Panc1 (cell line): ENCODE measurements around the gene NOL11.

Experiments used
- CTCF ChIP-seq: fragments of 450-650 bp; IDR thresholded peaks from 2 replicates; pipeline ENCODE4 v1.5.1; 2017; ENCODE audit warnings: mild to moderate bottlenecking
- POLR2AphosphoS5 ChIP-seq: IDR thresholded peaks from 2 replicates; pipeline ENCODE4 v1.6.1; 2012; ENCODE audit warnings: mild to moderate bottlenecking, low read depth, low read length, moderate library complexity

DNA sequence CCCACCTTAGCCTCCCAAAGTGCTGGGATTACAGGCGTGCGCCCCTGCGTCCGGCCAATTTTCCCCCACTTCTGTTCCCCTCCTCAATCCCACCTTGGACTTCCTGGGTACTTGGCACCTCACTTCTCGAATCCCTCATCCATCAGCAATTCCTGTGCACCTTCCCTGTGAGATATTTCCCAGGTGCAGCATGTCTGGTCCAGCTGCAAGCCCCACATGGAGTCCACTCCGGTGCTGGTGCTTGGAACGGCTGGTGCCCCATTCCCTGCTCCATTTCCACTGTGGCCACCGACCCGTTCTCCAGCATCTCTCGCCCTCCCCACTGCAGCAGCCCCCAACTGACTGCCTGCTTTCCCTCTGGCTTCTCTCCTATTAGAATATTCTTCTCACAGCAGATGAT, 35.3 kb downstream of the NOL11 start:
- no peak for TF ChIP-seq POLR2AphosphoS5
- TF ChIP-seq CTCF = no peak
